ENCODE measurements around the gene NSUN2. TPM values are rescaled to one million over a fixed set of nuclear protein-coding genes. Genes with fewer than 3 reads are reported as not detected.
A peak's percentile ranks its signal among the peaks of the same experiment; 100 is the strongest.

The NSUN2 gene
- total and polyA plus RNA-seq, 2 of the 4 experiments (the other 2 are of a cell fraction), result 51.1 to 61.1 TPM

DNA sequence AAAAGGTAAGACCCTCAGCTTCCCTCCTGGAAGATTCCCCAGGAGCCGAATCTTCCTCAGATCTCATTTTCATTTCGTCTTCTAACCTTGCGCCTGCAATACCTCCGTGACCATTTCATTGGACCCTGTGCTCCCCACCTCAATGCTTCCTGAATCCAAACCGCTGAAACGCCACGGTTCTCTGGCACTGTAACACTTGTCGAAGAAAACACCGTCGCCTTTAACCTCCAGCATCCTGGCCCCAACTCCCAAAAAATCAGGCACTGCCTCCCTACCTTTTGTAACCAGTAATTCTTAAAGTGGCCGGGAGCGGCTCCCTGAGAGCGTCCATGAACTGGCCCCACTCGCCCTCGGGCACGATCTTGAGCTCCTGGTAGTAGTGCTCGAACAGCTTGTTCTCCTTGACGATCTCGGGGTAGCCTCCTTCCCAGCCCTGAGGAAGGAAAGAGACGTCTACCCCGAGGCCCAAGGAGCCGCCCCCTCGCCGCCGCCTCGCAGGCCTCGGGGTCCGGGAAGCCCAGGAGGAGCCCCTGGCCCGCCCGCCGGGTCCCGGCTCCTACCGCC, 438 bp downstream of the NSUN2 start:
- peak overlapping the region; percentile 67; the same call in 1 of the 2 replicates for H2AK5ac ChIP-seq (ENCODE audit: low read depth, low read length)
- ATAC-seq (ENCODE audit: low read depth) (peak; percentile 21), DNase-seq (no peak)
- peak overlapping the region; percentile 27 for H3K14ac ChIP-seq (replicated peaks; ENCODE audit: low read depth, low read length)
- WGBS, 2 experiments (ENCODE audit: extremely low coverage in 2 of 2, insufficient read length in 1 of 2), result 3% methylated on average over 23 of the region's 33 CpGs; no CpG with 5 or more reads in 1 of the 2 experiments
- H2BK5ac ChIP-seq (ENCODE audit: low read depth, low read length, poor library complexity, severe bottlenecking), result peak overlapping the region; percentile 41
- BruUV-seq (replicated peaks), result no TSS peak
- H3K18ac ChIP-seq (ENCODE audit: low read depth, low read length), result no peak overlapping the region
- intact Hi-C loops (cut with micrococcal nuclease), result loop anchor here (2.0 to 5.0 kb wide), 2 partner anchors 80 to 100 kb away; partner anchors contain the start of gene TENT4A
- H4K8ac ChIP-seq (ENCODE audit: low read depth in 2 of 2, low read length in 2 of 2), result peak overlapping the region; percentile 76 to 85; a peak in 2 of 4 replicates
- H3K9ac ChIP-seq (ENCODE audit: low read depth, low read length), result peak overlapping the region; percentile 90
- H3K4me3 ChIP-seq (ENCODE audit: insufficient read depth, low read depth, low read length), result peak overlapping the region; percentile 89
- no peaks in the 10 kb centered on the region for H3K27me3 ChIP-seq (ENCODE audit: control insufficient read depth, insufficient read depth, low read length)
- peaks cover 38 to 65% of the 10 kb centered on the region in 2 experiments for H3K79me1 ChIP-seq (ENCODE audit: low read depth in 1 of 2, low read length in 2 of 2)
- POLR2A ChIA-PET (ENCODE audit: unreplicated experiment), result interaction anchor here (0.6 kb wide), 1 partner anchor 108 kb away, joined by 3 read pairs; no protein-coding TSS in a partner anchor
- 0 out of 2 replicates have a peak overlapping the region, but pooled peaks have one; percentile 36 for H4K91ac ChIP-seq (ENCODE audit: insufficient read depth, low read depth, low read length)
- peak overlapping the region; percentile 3; the same call in 1 of the 2 replicates for H4K5ac ChIP-seq (ENCODE audit: low read depth, low read length)
- in situ Hi-C loops (cut with MboI; ENCODE audit: low sequenced_read_pairs), result loop anchor here (5.0 kb wide), 1 partner anchor 115 kb away; no protein-coding TSS in a partner anchor
- peaks cover 11% of the 10 kb centered on the region for H3K4me1 ChIP-seq (ENCODE audit: control insufficient read depth, insufficient read depth, low read length)
- peaks cover 15% of the 10 kb centered on the region for H3K9me1 ChIP-seq (ENCODE audit: insufficient read depth, low read length)
- TF ChIP-seq NFE2L2 (IDR thresholded peaks at IDR 0.05; ENCODE audit: low read depth, low read length) (no peak), MXI1 (IDR thresholded peaks at IDR 0.05; ENCODE audit: borderline replicate concordance, low read depth, low read length) (no peak), RCOR1 (IDR thresholded peaks at IDR 0.05; ENCODE audit: insufficient replicate concordance, low read length) (no peak), SMC3 (IDR thresholded peaks at IDR 0.05; ENCODE audit: low read depth, low read length) (no peak), RAD21 (IDR thresholded peaks at IDR 0.05; ENCODE audit: low read length) (peak; percentile 39), BHLHE40 (IDR thresholded peaks at IDR 0.05; ENCODE audit: low read depth, low read length) (no peak)
- TF ChIP-seq, protein P1, sequence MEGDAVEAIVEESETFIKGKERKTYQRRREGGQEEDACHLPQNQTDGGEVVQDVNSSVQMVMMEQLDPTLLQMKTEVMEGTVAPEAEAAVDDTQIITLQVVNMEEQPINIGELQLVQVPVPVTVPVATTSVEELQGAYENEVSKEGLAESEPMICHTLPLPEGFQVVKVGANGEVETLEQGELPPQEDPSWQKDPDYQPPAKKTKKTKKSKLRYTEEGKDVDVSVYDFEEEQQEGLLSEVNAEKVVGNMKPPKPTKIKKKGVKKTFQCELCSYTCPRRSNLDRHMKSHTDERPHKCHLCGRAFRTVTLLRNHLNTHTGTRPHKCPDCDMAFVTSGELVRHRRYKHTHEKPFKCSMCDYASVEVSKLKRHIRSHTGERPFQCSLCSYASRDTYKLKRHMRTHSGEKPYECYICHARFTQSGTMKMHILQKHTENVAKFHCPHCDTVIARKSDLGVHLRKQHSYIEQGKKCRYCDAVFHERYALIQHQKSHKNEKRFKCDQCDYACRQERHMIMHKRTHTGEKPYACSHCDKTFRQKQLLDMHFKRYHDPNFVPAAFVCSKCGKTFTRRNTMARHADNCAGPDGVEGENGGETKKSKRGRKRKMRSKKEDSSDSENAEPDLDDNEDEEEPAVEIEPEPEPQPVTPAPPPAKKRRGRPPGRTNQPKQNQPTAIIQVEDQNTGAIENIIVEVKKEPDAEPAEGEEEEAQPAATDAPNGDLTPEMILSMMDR (conservative IDR thresholded peaks at IDR 0.05; ENCODE audit: low read depth, low read length), result 0 out of 2 replicates have a peak, but pooled peaks have one; percentile 16
- 0 out of 2 replicates have a peak overlapping the region, but pooled peaks have one; percentile 24 for H3K56ac ChIP-seq (ENCODE audit: extremely low read depth, insufficient read depth, low read length)
- peaks cover 47% of the 10 kb centered on the region for H4K20me1 ChIP-seq (ENCODE audit: insufficient read depth, low read length)
- H3K9me3 ChIP-seq (ENCODE audit: control insufficient read depth, insufficient read depth, low read length), result no peaks in the 10 kb centered on the region
- dilution Hi-C loops (cut with HindIII; ENCODE audit: low sequenced_read_pairs, unreplicated experiment), result no loop called here
- H3K36me3 ChIP-seq (ENCODE audit: control insufficient read depth, insufficient read depth, low read length), result peaks cover 19% of the 10 kb centered on the region
- H2BK120ac ChIP-seq (ENCODE audit: low read depth, low read length), result no peak overlapping the region
- H3K4ac ChIP-seq (ENCODE audit: low read depth, low read length), result peak overlapping the region; percentile 72
- CTCF ChIA-PET, result interaction anchor here (0.6 to 1.5 kb wide), 2 partner anchors 73 to 113 kb away, joined by 3 to 4 read pairs; no protein-coding TSS in a partner anchor
- no peak overlapping the region for H2BK15ac ChIP-seq (ENCODE audit: low read depth, low read length)
- no peak overlapping the region for H2BK20ac ChIP-seq (ENCODE audit: low read depth, low read length)
- peak overlapping the region; percentile 48; the same call in 1 of the 2 replicates for H3K23ac ChIP-seq (ENCODE audit: low read depth, low read length)
- peak overlapping the region; percentile 92 for H3K27ac ChIP-seq (ENCODE audit: insufficient read depth, low read length)
- peak overlapping the region; percentile 96 for H2AFZ ChIP-seq (replicated peaks; ENCODE audit: low read length, poor library complexity)
- peak overlapping the region; percentile 96 for H3K4me2 ChIP-seq (ENCODE audit: low read depth, low read length)
- peak overlapping the region; percentile 97 for H2AK9ac ChIP-seq (replicated peaks; ENCODE audit: low read depth, low read length, poor library complexity)
